ENCODE data around the gene MIOS. TPM values are rescaled to one million over a fixed set of nuclear protein-coding genes. Genes with fewer than 3 reads are reported as not detected.

The MIOS gene
- polyA plus RNA-seq, 1 donor (not counting 4 experiments of a cell fraction or from before 2014, with no cell fraction given) = 29.2 TPM

DNA sequence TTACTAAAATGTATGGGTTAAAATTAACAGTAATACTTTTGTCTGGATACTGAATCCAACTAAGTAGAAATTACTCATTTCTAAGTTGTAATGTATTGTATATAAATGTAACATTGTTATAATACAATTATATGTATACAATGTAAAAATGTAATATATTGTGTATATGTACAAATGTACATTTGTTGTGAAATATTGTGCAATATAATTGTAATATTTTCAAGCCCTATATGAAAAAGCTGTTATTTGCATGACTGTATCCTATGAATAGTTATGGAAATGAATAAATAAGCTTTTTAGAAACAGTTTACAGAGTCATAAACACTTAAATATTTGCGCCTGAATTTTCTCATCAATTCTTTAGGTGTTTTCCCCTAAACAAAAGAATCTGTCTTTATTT lies 53.6 kb downstream of the MIOS start:
- Histone ChIP-seq H2AFZ (ENCODE audit: control insufficient read depth, low read length) (no peak overlapping the region), H4K20me1 (ENCODE audit: control insufficient read depth, extremely low read depth, insufficient read depth, low read length) (no peaks in the 10 kb centered on the region), H3K9me3 (ENCODE audit: control insufficient read depth, low read depth, low read length) (no peaks in the 10 kb centered on the region), H3K9me1 (ENCODE audit: control insufficient read depth, extremely low read depth, insufficient read depth, low read length) (no peaks in the 10 kb centered on the region), H3K27me3 (ENCODE audit: control insufficient read depth, extremely low read depth, insufficient read depth, low read length) (no peaks in the 10 kb centered on the region), H3K4me2 (ENCODE audit: control insufficient read depth, extremely low read depth, insufficient read depth, low read depth, low read length) (no peak overlapping the region), H3K27ac (ENCODE audit: control insufficient read depth, insufficient read depth, low read length) (no peak overlapping the region), H3K79me2 (ENCODE audit: control insufficient read depth, insufficient read depth, low read length) (no peaks in the 10 kb centered on the region), H3K36me3 (ENCODE audit: control insufficient read depth in 2 of 2, extremely low read depth in 1 of 2, insufficient read depth in 2 of 2, low read length in 2 of 2) (no peaks in the 10 kb centered on the region), H3K9ac (ENCODE audit: control insufficient read depth, extremely low read depth, insufficient read depth, low read length) (no peak overlapping the region), H3K4me3 (ENCODE audit: control insufficient read depth in 2 of 3, extremely low read depth in 1 of 3, insufficient read depth in 2 of 3, low read depth in 1 of 3, low read length in 3 of 3) (no peak overlapping the region), H3K4me1 (ENCODE audit: control insufficient read depth, extremely low read depth, insufficient read depth, low read length) (no peaks in the 10 kb centered on the region)
- FAIRE-seq = no peak
- TF ChIP-seq, protein P1, sequence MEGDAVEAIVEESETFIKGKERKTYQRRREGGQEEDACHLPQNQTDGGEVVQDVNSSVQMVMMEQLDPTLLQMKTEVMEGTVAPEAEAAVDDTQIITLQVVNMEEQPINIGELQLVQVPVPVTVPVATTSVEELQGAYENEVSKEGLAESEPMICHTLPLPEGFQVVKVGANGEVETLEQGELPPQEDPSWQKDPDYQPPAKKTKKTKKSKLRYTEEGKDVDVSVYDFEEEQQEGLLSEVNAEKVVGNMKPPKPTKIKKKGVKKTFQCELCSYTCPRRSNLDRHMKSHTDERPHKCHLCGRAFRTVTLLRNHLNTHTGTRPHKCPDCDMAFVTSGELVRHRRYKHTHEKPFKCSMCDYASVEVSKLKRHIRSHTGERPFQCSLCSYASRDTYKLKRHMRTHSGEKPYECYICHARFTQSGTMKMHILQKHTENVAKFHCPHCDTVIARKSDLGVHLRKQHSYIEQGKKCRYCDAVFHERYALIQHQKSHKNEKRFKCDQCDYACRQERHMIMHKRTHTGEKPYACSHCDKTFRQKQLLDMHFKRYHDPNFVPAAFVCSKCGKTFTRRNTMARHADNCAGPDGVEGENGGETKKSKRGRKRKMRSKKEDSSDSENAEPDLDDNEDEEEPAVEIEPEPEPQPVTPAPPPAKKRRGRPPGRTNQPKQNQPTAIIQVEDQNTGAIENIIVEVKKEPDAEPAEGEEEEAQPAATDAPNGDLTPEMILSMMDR (optimal IDR thresholded peaks at IDR 0.05 in 1 of 3, IDR thresholded peaks at IDR 0.05 in 1 of 3, conservative IDR thresholded peaks at IDR 0.05 in 1 of 3; ENCODE audit: extremely low read depth in 1 of 3, insufficient read depth in 2 of 3, low read length in 3 of 3) = no peak
- no peak for TF ChIP-seq EZH2 (IDR thresholded peaks at IDR 0.05; ENCODE audit: low read length)
- no peak for DNase-seq (ENCODE audit: low read depth, low spot score)
- dilution Hi-C loops (cut with MboI; ENCODE audit: extremely low pct_ligation_motif_present, low sequenced_read_pairs) = no loop called here

- H3K4me3 ChIP-seq (ENCODE audit: control insufficient read depth in 2 of 3, extremely low read depth in 1 of 3, insufficient read depth in 2 of 3, low read depth in 1 of 3, low read length in 3 of 3) = no peak overlapping the region
- H3K9me1 ChIP-seq (ENCODE audit: control insufficient read depth, extremely low read depth, insufficient read depth, low read length) = no peaks in the 10 kb centered on the region
- no peaks in the 10 kb centered on the region for H3K27me3 ChIP-seq (ENCODE audit: control insufficient read depth, extremely low read depth, insufficient read depth, low read length)
- TF ChIP-seq, protein P1 (optimal IDR thresholded peaks at IDR 0.05 in 1 of 3, IDR thresholded peaks at IDR 0.05 in 1 of 3, conservative IDR thresholded peaks at IDR 0.05 in 1 of 3; ENCODE audit: extremely low read depth in 1 of 3, insufficient read depth in 2 of 3, low read length in 3 of 3) = no peak
- TF ChIP-seq EZH2 (IDR thresholded peaks at IDR 0.05; ENCODE audit: low read length) = no peak
- H3K4me1 ChIP-seq (ENCODE audit: control insufficient read depth, extremely low read depth, insufficient read depth, low read length) = no peaks in the 10 kb centered on the region
- H3K4me2 ChIP-seq (ENCODE audit: control insufficient read depth, extremely low read depth, insufficient read depth, low read depth, low read length) = no peak overlapping the region
- DNase-seq (ENCODE audit: low read depth, low spot score) = no peak
- FAIRE-seq = no peak
- H4K20me1 ChIP-seq (ENCODE audit: control insufficient read depth, extremely low read depth, insufficient read depth, low read length) = no peaks in the 10 kb centered on the region
- H3K27ac ChIP-seq (ENCODE audit: control insufficient read depth, insufficient read depth, low read length) = no peak overlapping the region
- no peak overlapping the region for H3K9ac ChIP-seq (ENCODE audit: control insufficient read depth, extremely low read depth, insufficient read depth, low read length)
- H3K79me2 ChIP-seq (ENCODE audit: control insufficient read depth, insufficient read depth, low read length) = no peaks in the 10 kb centered on the region
- H3K9me3 ChIP-seq (ENCODE audit: control insufficient read depth, low read depth, low read length) = no peaks in the 10 kb centered on the region
- dilution Hi-C loops (cut with MboI; ENCODE audit: extremely low pct_ligation_motif_present, low sequenced_read_pairs) = no loop called here
- no peaks in the 10 kb centered on the region for H3K36me3 ChIP-seq (ENCODE audit: control insufficient read depth in 2 of 2, extremely low read depth in 1 of 2, insufficient read depth in 2 of 2, low read length in 2 of 2)
- H2AFZ ChIP-seq (ENCODE audit: control insufficient read depth, low read length) = no peak overlapping the region
These were observed 54.0 kb downstream of the MIOS start for GRCh38 chr7:7620644-7621210.

Measured in keratinocyte (primary cell).